HEK293 (cell line): ENCODE measurements around the gene COL5A1.

ENCODE experiments used
- CTCF ChIA-PET: fragments of 350-600 bp; formaldehyde crosslinking; extraction: SDS; loops from one replicate; lab custom pipeline; 2021; ENCODE audit warnings: antibody characterized with exemption; lab: Yijun Ruan, JAX
- POLR2A ChIA-PET: fragments of 300-600 bp; formaldehyde crosslinking; extraction: SDS; loops from one replicate; lab custom pipeline; 2020; ENCODE audit warnings: antibody characterized with exemption, inconsistent platforms; lab: Yijun Ruan, JAX
- H3K27ac ChIP-seq: fragments of 200-500 bp; sonication (Bioruptor generic); 2 replicates; pipeline ENCODE4 v1.5.1; 2014; ENCODE audit warnings: low read depth, low read length, control low read depth, inconsistent platforms; ENCODE audit errors: extremely low read depth
- H3K36me3 ChIP-seq, 2 experiments: fragments of 200-500 bp in 1 of 2; sonication (Bioruptor generic) in 1 of 2; 1 replicate in 1 of 2; 2 replicates in 1 of 2; pipeline ENCODE4 v1.5.1; 2014 to 2017; ENCODE audit warnings: inconsistent platforms in 2 of 2, low read length in 2 of 2; ENCODE audit not compliant: control insufficient read depth in 2 of 2, insufficient read depth in 1 of 2
- H3K4me1 ChIP-seq: fragments of 200-500 bp; sonication (Bioruptor generic); 2 replicates; pipeline ENCODE4 v1.5.1; 2014; ENCODE audit warnings: mild to moderate bottlenecking, low read length, inconsistent platforms; ENCODE audit not compliant: control insufficient read depth, insufficient read depth
- H3K4me3 ChIP-seq: 2 replicates; pipeline ENCODE4 v1.5.1; 2011; ENCODE audit warnings: low read depth, mild to moderate bottlenecking, control low read depth, low read length, moderate library complexity
- H3K9me3 ChIP-seq: fragments of 200-500 bp; sonication (Bioruptor generic); 2 replicates; pipeline ENCODE4 v1.5.1; 2014; ENCODE audit warnings: low read depth, low read length, inconsistent platforms; ENCODE audit not compliant: control insufficient read depth, insufficient read depth
- CTCF ChIP-seq: fragments of 450-650 bp; formaldehyde crosslinking; IDR thresholded peaks from 2 replicates; pipeline ENCODE4 v1.5.1; 2016; ENCODE audit warnings: missing biosample characterization, missing genetic modification characterization
- HOXD13 ChIP-seq: sonication (generic); formaldehyde crosslinking; IDR thresholded peaks from 2 replicates; pipeline ENCODE4 v1.8.0; 2022; ENCODE audit warnings: missing genetic modification reagents, borderline replicate concordance
- KLF10 ChIP-seq: fragments of 450-650 bp; IDR thresholded peaks from 2 replicates; pipeline ENCODE4 v1.5.1; 2018; ENCODE audit warnings: missing biosample characterization, mild to moderate bottlenecking, missing genetic modification characterization
- MEIS1 ChIP-seq: sonication (generic); formaldehyde crosslinking; IDR thresholded peaks from 2 replicates; pipeline ENCODE4 v1.8.1; 2022; ENCODE audit warnings: missing genetic modification reagents, mild to moderate bottlenecking, borderline replicate concordance
- SCRT2 ChIP-seq: fragments of 450-650 bp; formaldehyde crosslinking; IDR thresholded peaks from 2 replicates; pipeline ENCODE4 v1.5.1; 2016; ENCODE audit warnings: missing biosample characterization, missing genetic modification characterization
- SP2 ChIP-seq: fragments of 450-650 bp; formaldehyde crosslinking; IDR thresholded peaks from 2 replicates; pipeline ENCODE4 v1.5.1; 2016; ENCODE audit warnings: missing biosample characterization, missing genetic modification characterization
- ZBTB21 ChIP-seq: fragments of 450-650 bp; formaldehyde crosslinking; IDR thresholded peaks from 2 replicates; pipeline ENCODE4 v1.5.1; 2017; ENCODE audit warnings: missing biosample characterization, missing genetic modification characterization
- ZBTB8A ChIP-seq: fragments of 450-650 bp; formaldehyde crosslinking; IDR thresholded peaks from 2 replicates; pipeline ENCODE4 v1.5.1; 2016; ENCODE audit warnings: missing biosample characterization, missing genetic modification characterization
- ZNF114 ChIP-seq: fragments of 450-650 bp; formaldehyde crosslinking; IDR thresholded peaks from 2 replicates; pipeline ENCODE4 v1.5.0; 2017; ENCODE audit warnings: missing biosample characterization, missing genetic modification characterization
- ZNF18 ChIP-seq: fragments of 450-650 bp; formaldehyde crosslinking; IDR thresholded peaks from 2 replicates; pipeline ENCODE4 v1.5.1; 2016; ENCODE audit warnings: missing biosample characterization, missing genetic modification characterization
- ZNF2 ChIP-seq: fragments of 450-650 bp; formaldehyde crosslinking; IDR thresholded peaks from 2 replicates; pipeline ENCODE4 v1.5.1; 2016; ENCODE audit warnings: missing biosample characterization, missing genetic modification characterization
- ZNF221 ChIP-seq: fragments of 450-650 bp; formaldehyde crosslinking; IDR thresholded peaks from 2 replicates; pipeline ENCODE4 v1.5.1; 2017; ENCODE audit warnings: missing biosample characterization, missing genetic modification characterization, borderline replicate concordance
- ZNF26 ChIP-seq: fragments of 450-650 bp; formaldehyde crosslinking; IDR thresholded peaks from 2 replicates; pipeline ENCODE4 v1.5.1; 2016; ENCODE audit warnings: missing biosample characterization, missing genetic modification characterization
- ZNF280C ChIP-seq: fragments of 450-650 bp; formaldehyde crosslinking; IDR thresholded peaks from 2 replicates; pipeline ENCODE4 v1.5.1; 2016; ENCODE audit warnings: missing biosample characterization, missing genetic modification characterization
- ZNF341 ChIP-seq: fragments of 450-650 bp; formaldehyde crosslinking; IDR thresholded peaks from 2 replicates; pipeline ENCODE4; 2016; ENCODE audit warnings: low read depth, missing biosample characterization, missing genetic modification characterization
- ZNF510 ChIP-seq: fragments of 450-650 bp; formaldehyde crosslinking; IDR thresholded peaks from 2 replicates; pipeline ENCODE4 v1.5.1; 2018; ENCODE audit warnings: mild to moderate bottlenecking, missing genetic modification characterization, missing biosample characterization; ENCODE audit not compliant: insufficient replicate concordance
- ZNF580 ChIP-seq: fragments of 450-650 bp; formaldehyde crosslinking; IDR thresholded peaks from 2 replicates; pipeline ENCODE4 v1.5.1; 2016; ENCODE audit warnings: missing biosample characterization, missing genetic modification characterization
- ZNF639 ChIP-seq: fragments of 450-650 bp; formaldehyde crosslinking; IDR thresholded peaks from 2 replicates; pipeline ENCODE4 v1.5.1; 2016; ENCODE audit warnings: missing biosample characterization, missing genetic modification characterization
- ZNF792 ChIP-seq: fragments of 450-650 bp; formaldehyde crosslinking; IDR thresholded peaks from 2 replicates; pipeline ENCODE4 v1.5.1; 2016; ENCODE audit warnings: missing biosample characterization, missing genetic modification characterization
- ZSCAN16 ChIP-seq: fragments of 450-650 bp; formaldehyde crosslinking; IDR thresholded peaks from 2 replicates; pipeline ENCODE4 v1.5.1; 2016; ENCODE audit warnings: missing biosample characterization, missing genetic modification characterization

Gene COL5A1

GRCh38 chr9:134724202-134724911 lies 82.8 kb downstream of the COL5A1 start:
- no peaks in the 10 kb centered on the region for H3K9me3 ChIP-seq
- H3K4me1 ChIP-seq, result no peaks in the 10 kb centered on the region
- TF ChIP-seq HOXD13 (CRISPR knock-in tag) (no peak), ZNF639 (no peak), ZBTB21 (tag by site-specific recombination) (no peak), ZNF580 (tag by site-specific recombination) (no peak), ZBTB8A (tag by site-specific recombination) (no peak), MEIS1 (no peak), ZNF18 (tag by site-specific recombination) (no peak), ZNF26 (tag by site-specific recombination) (no peak), SP2 (tag by site-specific recombination) (no peak), ZNF114 (no peak), ZNF792 (tag by site-specific recombination) (no peak), CTCF (no peak), ZNF510 (tag by site-specific recombination) (no peak), ZNF280C (tag by site-specific recombination) (no peak), ZNF221 (no peak), SCRT2 (no peak), ZNF2 (tag by site-specific recombination) (no peak), ZNF341 (no peak), ZSCAN16 (tag by site-specific recombination) (no peak), KLF10 (tag by site-specific recombination) (no peak)
- no peak overlapping the region for H3K4me3 ChIP-seq
- H3K27ac ChIP-seq, result no peak overlapping the region
- no peaks in the 10 kb centered on the region for H3K36me3 ChIP-seq
- CTCF ChIA-PET, result interaction anchor here (0.6 to 0.9 kb wide), 3 partner anchors 8 to 203 kb away, joined by 3 read pairs; no protein-coding TSS in a partner anchor
- POLR2A ChIA-PET, result no interaction called here
